Keratinocyte (primary cell): ENCODE results near the gene MYLIP. TPM values are rescaled to one million over a fixed set of nuclear protein-coding genes. Genes with fewer than 3 reads are reported as not detected.

Experiments
- DNase-seq: peaks from one replicate; pipeline ENCODE4 v3.0.0-alpha.2; 2011; ENCODE audit warnings: low read depth, missing footprints, low spot score
- FAIRE-seq: peaks from 2 replicates; lab custom pipeline; 2011; peaks lifted over from hg19 to GRCh38; lab: Jason Lieb, UNC
- H2AFZ ChIP-seq: 2 replicates; pipeline ENCODE4 v1.6.0; 2012; ENCODE audit warnings: low read length, control low read depth, inconsistent platforms; ENCODE audit not compliant: control insufficient read depth
- H3K27ac ChIP-seq: 2 replicates; pipeline ENCODE4 v1.5.1; 2011; ENCODE audit warnings: low read length; ENCODE audit not compliant: control insufficient read depth, insufficient read depth
- H3K27me3 ChIP-seq: 3 replicates; pipeline ENCODE4 v1.6.0; 2011; ENCODE audit warnings: low read length; ENCODE audit not compliant: control insufficient read depth, insufficient read depth; ENCODE audit errors: extremely low read depth
- H3K36me3 ChIP-seq, 2 experiments: 2 replicates in 1 of 2; 3 replicates in 1 of 2; pipeline ENCODE4 v1.5.1; 2011; ENCODE audit warnings: low read length in 2 of 2, mild to moderate bottlenecking in 1 of 2; ENCODE audit not compliant: control insufficient read depth in 2 of 2, insufficient read depth in 2 of 2; ENCODE audit errors: extremely low read depth in 1 of 2
- H3K4me1 ChIP-seq: 3 replicates; pipeline ENCODE4 v1.5.1; 2011; ENCODE audit warnings: low read length; ENCODE audit not compliant: control insufficient read depth, insufficient read depth; ENCODE audit errors: extremely low read depth
- H3K4me2 ChIP-seq: 3 replicates; pipeline ENCODE4 v1.6.0; 2011; ENCODE audit warnings: low read depth, low read length; ENCODE audit not compliant: control insufficient read depth, insufficient read depth; ENCODE audit errors: extremely low read depth
- H3K4me3 ChIP-seq, 3 experiments: fragments of 200-600 bp in 1 of 3; sonication (generic) in 1 of 3; 2 replicates in 2 of 3; 3 replicates in 1 of 3; pipeline ENCODE4 v1.5.1; 2011 to 2016; ENCODE audit warnings: low read length in 3 of 3, mild to moderate bottlenecking in 3 of 3, control low read depth in 2 of 3, inconsistent platforms in 1 of 3, low read depth in 1 of 3, mixed read lengths in 1 of 3, mixed run types in 1 of 3, moderate library complexity in 1 of 3; ENCODE audit not compliant: control insufficient read depth in 2 of 3, insufficient read depth in 2 of 3; ENCODE audit errors: extremely low read depth in 1 of 3
- H3K79me2 ChIP-seq: 2 replicates; pipeline ENCODE4 v1.6.0; 2012; ENCODE audit warnings: low read length; ENCODE audit not compliant: control insufficient read depth, insufficient read depth
- H3K9ac ChIP-seq: 3 replicates; pipeline ENCODE4 v1.6.0; 2011; ENCODE audit warnings: low read length; ENCODE audit not compliant: control insufficient read depth, insufficient read depth; ENCODE audit errors: extremely low read depth
- H3K9me1 ChIP-seq: 3 replicates; pipeline ENCODE4 v1.6.0; 2011; ENCODE audit warnings: low read length; ENCODE audit not compliant: control insufficient read depth, insufficient read depth; ENCODE audit errors: extremely low read depth
- H3K9me3 ChIP-seq: 2 replicates; pipeline ENCODE4 v1.5.1; 2012; ENCODE audit warnings: low read depth, low read length; ENCODE audit not compliant: control insufficient read depth
- H4K20me1 ChIP-seq: 3 replicates; pipeline ENCODE4 v1.6.0; 2011; ENCODE audit warnings: low read length; ENCODE audit not compliant: control insufficient read depth, insufficient read depth; ENCODE audit errors: extremely low read depth
- CTCF ChIP-seq, 3 experiments: IDR thresholded peaks in 1 of 3; conservative IDR thresholded peaks in 1 of 3; optimal IDR thresholded peaks in 1 of 3; 2 replicates in 2 of 3; 3 replicates in 1 of 3; pipeline versions ENCODE3 to v1.5.1; 2011; ENCODE audit warnings: low read length in 3 of 3, mild to moderate bottlenecking in 3 of 3, moderate library complexity in 2 of 3, control low read depth in 1 of 3, inconsistent platforms in 1 of 3; ENCODE audit not compliant: insufficient read depth in 2 of 3; ENCODE audit errors: extremely low read depth in 1 of 3
- EZH2 ChIP-seq: IDR thresholded peaks from one replicate; pipeline ENCODE4 v1.6.1; 2012; ENCODE audit warnings: inconsistent platforms, mild to moderate bottlenecking, low read length, moderate library complexity
- dilution Hi-C: fragments of 300-500 bp; cut with MboI; formaldehyde crosslinking; loops from one replicate; pipeline ENCODE4 v1.7.0; 2020; ENCODE audit warnings: low sequenced_read_pairs; ENCODE audit not compliant: extremely low pct_ligation_motif_present
- polyA plus RNA-seq, 5 experiments: library from polyadenylated mRNA; depleted of rRNA in 3 of 5; stranded (reverse) in 3 of 5; stranded (forward) in 1 of 5; unstranded in 1 of 5; fragments of >200 nt; gene quantifications; 1 replicate in 1 of 5; 2 replicates in 3 of 5; 3 replicates in 1 of 5; pipeline versions ENCODE4 v1.2.1 to v1.2.3, GENCODE V29; 2011 to 2012; ENCODE audit warnings: missing spikeins in 2 of 5, low read depth in 1 of 5, low replicate concordance in 1 of 5

The MYLIP gene
- polyA plus RNA-seq, 1 donor (not counting 4 experiments of a cell fraction or from before 2014, with no cell fraction given) = 5.8 TPM

DNA sequence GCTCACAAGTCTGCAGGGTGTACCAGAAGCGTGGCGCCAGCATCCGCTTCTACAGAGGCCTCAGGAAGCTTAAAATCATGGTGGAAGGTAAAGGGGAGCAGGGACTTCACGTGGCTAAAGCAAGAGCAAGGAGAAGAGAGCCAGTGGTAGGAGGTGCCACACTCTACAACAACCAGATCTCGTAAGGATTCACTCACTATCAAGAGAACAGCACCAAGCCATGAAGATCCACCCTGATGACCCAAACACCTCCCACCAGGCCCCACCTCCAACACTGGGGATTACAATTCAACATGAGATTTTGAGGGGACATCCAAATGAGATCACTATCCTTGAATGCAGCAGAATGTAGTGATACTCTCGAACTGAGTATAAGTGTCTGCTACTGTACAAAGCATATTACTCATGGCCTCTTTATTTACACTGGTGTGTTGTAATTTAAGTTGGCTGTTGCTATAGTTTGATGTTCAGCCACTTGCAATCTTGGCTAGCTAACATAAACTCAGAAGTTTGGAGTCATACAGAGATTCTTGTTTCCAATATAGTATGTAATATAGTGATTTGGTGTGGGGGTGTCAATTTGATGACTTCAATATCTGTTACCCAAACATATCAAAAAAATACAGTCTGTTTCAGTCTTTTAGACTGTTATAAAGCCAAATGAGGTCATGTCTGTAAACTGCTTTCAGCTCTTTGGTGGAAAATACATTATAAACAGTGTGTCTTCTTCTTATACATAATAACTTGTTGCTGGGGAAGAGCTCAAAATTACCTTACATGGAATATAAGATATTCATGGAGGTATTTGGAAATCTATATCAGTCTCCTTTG, 39.4 kb upstream of the MYLIP start:
- H4K20me1 ChIP-seq = no peaks in the 10 kb centered on the region
- no peak overlapping the region for H3K4me2 ChIP-seq
- H3K4me1 ChIP-seq = no peaks in the 10 kb centered on the region
- H2AFZ ChIP-seq = no peak overlapping the region
- H3K9ac ChIP-seq = no peak overlapping the region
- H3K27ac ChIP-seq = no peak overlapping the region
- peaks cover 7% of the 10 kb centered on the region for H3K27me3 ChIP-seq
- H3K36me3 ChIP-seq = no peaks in the 10 kb centered on the region
- DNase-seq = no peak
- dilution Hi-C loops = no loop called here
- H3K4me3 ChIP-seq = no peak overlapping the region
- TF ChIP-seq CTCF (optimal IDR thresholded peaks at IDR 0.05 in 1 of 3, IDR thresholded peaks at IDR 0.05 in 1 of 3, conservative IDR thresholded peaks at IDR 0.05 in 1 of 3; ENCODE audit: extremely low read depth in 1 of 3, insufficient read depth in 2 of 3, low read length in 3 of 3) (no peak), EZH2 (no peak)
- H3K9me1 ChIP-seq = no peaks in the 10 kb centered on the region
- no peaks in the 10 kb centered on the region for H3K9me3 ChIP-seq
- H3K79me2 ChIP-seq = no peaks in the 10 kb centered on the region
- FAIRE-seq = no peak

DNA sequence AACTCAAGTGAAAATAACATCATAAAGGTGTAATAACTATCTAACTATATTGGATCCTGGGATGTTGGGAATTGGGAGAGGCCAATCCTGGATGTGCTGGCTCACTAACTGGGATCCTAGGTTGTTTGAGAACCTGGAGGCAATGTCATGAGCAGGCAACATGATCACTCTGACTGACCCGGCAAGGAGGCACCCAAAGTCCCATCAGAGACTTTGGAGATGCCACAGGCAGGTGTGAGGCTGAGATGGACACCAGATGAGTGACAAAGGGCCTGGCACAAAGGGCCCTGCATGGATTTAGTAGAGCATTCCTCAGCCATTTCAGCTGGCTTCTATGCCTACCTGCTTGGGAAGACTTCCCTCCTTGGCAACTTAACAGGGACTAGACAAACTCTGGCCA, 38.4 kb upstream of the MYLIP start:
- Histone ChIP-seq H4K20me1 (no peaks in the 10 kb centered on the region), H3K9me3 (no peaks in the 10 kb centered on the region), H3K36me3 (no peaks in the 10 kb centered on the region), H3K9me1 (no peaks in the 10 kb centered on the region), H3K4me1 (no peaks in the 10 kb centered on the region), H3K27ac (no peak overlapping the region), H3K4me3 (no peak overlapping the region), H2AFZ (no peak overlapping the region), H3K79me2 (no peaks in the 10 kb centered on the region), H3K9ac (no peak overlapping the region), H3K4me2 (no peak overlapping the region), H3K27me3 (peaks cover 7% of the 10 kb centered on the region)
- FAIRE-seq (no peak), DNase-seq (no peak)
- dilution Hi-C loops = no loop called here
- TF ChIP-seq EZH2 (no peak), CTCF (optimal IDR thresholded peaks at IDR 0.05 in 1 of 3, IDR thresholded peaks at IDR 0.05 in 1 of 3, conservative IDR thresholded peaks at IDR 0.05 in 1 of 3; ENCODE audit: extremely low read depth in 1 of 3, insufficient read depth in 2 of 3, low read length in 3 of 3) (no peak)
